ENCODE measurements around the gene GPR32.
"Not testable (repeated sequence)": the region's sequence is repeated elsewhere in the genome, so short reads cannot be mapped to it uniquely, and the experiment has no call there.

Gene GPR32

DNA sequence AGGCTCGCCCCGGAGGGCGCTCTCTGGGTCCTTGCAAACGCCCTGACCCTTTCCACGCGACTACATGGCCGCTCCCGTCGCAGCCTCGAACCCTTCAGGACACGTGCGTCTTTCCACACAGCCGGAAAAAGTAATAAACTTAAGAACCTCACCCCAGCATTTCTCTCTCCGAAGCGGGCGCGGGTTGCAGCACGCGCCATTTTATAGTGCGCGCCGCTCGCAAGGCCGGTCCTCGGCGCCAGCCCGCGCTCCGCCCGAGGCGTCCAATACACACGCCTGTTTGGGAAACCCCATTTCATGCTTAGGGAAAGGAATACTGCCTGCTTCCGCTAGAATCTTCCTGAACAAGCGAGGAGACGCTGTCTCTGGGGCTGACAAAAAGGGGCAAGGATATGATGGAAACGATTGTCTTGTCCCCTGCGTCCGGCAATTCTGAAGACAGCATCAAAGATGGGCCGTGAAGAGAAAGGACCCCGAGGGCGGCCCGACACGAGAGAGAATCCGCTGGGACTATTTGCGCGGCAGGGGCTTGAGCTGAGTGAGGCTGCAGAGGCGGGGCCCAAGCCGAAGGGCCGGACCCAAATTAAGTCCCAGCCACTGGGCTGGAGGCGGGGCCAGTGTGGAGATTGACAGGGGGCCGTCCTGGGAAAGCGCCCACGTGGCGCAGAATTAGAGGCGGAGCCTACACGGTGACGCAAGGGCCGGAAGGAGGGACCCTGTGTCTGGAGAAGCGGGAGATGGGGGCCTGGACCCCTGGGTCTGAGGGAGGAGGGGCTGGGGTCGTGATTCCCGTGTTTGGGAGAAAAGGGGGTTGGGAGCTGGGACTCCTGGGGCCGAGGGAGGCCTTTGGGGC is 34.4 kb downstream of the GPR32 start:
- DNase-seq, result peak; percentile 93

DNA sequence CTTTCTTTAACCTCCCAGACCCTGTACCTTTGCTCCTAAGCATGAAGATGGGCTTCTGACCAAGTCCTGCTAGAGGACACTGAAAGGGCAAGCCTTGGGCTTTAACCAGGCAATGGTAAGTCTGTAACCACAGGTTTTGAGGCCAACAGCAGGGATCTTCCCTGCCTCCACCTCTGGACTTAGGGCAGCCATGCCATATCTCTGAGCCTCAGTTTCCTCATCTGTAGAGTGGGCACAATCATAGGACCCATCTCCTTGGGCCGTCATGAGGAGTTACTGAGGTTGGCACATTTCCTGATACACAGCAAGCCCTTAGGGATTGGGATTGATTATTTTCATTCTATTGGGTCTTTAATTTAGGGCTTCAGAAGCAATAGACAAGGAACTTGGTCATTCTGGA is 38.6 kb downstream of the GPR32 start:
- DNase-seq, result no peak

DNA sequence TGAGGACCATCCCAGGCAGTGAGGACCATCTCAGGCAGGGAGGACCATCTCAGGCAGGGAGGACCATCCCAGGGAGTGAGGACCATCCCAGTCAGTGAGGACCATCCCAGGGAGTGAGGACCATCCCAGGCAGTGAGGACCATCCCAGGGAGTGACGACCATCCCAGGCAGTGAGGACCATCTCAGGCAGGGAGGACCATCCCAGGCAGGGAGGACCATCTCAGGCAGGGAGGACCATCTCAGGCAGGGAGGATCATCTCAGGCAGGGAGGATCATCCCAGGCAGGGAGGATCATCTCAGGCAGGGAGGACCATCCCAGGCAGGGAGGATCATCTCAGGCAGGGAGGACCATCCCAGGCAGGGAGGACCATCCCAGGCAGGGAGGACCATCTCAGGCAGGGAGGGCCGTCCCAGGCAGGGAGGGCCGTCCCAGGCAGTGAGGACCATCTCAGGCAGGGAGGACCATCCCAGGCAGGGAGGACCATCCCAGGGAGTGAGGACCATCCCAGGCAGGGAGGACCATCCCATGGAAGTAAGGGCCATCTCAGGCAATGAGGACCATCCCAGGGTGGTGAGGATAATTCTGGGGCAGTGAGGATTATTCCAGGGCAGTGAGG is 41.5 kb downstream of the GPR32 start:
- not testable (repeated sequence) for DNase-seq

DNA sequence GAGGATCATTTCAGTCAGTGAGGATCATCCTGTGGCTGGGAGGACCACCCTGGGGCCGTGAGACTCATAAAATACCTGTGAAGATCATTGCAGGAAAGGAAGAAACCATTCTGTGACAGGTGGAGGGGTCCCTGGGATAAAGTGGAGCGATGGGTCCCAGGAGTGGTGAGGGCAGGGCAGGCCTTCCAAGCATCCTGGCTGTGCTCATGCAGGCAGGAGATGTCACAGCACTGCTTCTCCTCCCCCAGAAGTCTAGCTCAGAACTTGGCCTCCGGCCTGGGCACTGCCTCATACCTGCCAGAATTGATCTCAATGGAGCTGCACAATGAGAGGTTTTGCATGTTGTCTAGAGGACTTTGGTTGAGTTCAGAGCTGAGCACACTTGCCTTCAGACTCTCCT is 42.2 kb downstream of the GPR32 start:
- DNase-seq, result no peak

DNA sequence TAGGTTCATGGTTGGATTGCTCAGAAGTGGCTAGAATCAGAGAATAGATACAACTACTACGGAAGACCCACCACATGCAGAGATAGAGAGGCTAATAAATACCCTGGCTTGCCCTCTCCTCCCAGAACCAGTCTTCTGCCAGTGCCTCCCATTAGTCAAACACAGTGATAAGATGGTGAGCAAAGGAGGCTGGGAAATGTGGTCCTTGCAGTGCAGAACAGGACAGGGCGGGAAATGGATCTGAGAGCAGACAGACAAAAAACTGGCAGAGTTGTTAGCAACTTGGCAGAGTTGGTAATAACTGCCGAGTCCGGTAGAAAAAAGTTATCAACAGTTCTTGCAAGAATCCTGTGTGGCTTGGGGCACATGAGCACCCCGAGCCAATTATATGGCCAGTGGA is 44.6 kb downstream of the GPR32 start:
- DNase-seq, result no peak

DNA sequence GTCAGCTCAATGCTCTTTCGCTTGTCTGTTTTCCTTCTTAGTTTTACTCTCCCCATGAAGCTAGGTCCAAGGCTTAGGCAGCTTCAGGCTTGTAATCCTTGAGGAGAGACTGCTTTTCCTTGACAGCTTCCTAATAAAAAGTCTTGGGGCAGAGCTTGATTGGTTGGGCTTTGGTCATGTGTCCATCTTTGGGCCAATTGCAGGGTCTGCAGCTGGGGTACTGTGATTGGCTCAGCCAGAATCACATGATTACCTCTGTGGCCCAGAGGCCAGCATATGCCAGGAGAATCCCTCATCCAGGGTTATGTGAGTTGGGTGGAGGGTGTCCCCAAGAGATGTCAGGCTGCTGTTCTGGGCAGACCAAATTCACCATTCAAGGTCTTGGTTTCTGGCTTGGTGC is 45.2 kb downstream of the GPR32 start:
- DNase-seq, result no peak

DNA sequence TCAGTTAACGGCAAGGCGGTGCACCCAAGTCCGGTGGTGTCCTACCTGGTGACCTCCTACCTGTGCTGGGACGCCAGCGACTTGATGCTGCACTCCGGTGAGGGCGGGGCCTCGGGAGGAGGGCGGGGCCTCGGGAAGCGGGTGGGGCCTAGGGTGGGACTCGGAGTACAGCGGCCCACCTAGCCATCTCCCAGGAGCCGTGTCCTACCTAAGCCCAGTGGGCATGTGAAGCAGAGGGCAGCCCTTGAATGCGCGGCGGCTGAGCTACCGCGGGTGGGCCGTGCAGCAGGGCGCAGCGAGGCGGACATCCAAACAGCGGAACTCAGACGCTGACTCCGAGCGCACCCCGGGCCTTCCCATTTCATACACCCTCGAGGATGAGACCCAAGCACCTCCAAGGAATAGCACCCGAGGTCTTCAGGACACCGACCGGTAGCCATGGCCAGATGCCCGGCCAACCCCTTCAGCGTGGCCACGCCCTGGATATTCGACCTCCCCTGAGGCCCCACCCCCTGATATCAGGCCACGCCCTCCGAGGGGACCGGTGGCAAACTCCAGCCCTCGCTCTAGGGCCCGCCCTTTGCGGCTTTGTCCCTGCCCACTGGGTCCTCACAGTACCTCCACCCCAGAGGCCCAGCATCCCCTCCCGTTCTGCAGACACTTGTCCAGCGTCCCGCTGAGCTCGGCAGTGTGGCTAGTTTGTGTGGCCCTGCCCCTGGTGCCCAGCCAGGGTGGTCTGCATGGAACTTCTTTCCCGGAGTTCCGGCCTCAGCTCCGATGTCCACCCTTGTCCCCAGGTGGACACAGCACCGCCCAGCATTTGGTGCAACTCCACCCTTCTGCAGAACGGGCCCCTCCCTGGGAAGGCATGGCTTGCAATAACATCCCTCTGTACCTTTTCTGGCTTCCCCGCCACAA is 47.9 kb downstream of the GPR32 start:
- DNase-seq, result no peak

DNA sequence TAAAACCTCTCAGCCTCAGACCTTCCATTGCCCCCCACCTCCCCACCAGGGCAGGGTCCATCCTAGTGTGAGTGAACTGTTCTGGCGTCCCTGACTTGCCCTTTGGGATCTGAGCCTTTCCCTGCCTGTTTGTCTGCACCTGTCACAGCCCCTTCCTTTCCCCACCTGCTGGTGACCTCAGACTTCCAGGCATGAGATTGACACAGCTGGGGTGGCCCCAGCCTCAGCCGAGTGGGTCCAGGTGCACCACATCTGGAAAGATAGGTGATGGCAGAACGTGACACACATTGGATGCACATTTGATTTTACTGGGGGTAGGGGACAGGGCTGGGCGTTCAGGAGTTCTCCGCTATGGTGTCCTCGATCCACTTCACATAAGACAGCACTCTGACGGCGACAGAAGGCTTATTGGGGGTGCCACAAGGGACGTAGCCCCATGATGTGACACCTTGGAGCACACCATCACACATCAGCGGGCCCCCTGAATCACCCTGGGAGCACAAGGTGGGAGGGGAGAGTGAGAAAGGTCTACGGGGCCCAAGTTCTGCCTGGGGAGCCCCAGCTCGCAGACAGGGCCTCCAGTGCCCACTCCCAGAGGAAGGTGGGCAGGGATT is 48.7 kb downstream of the GPR32 start:
- DNase-seq, result no peak

DNA sequence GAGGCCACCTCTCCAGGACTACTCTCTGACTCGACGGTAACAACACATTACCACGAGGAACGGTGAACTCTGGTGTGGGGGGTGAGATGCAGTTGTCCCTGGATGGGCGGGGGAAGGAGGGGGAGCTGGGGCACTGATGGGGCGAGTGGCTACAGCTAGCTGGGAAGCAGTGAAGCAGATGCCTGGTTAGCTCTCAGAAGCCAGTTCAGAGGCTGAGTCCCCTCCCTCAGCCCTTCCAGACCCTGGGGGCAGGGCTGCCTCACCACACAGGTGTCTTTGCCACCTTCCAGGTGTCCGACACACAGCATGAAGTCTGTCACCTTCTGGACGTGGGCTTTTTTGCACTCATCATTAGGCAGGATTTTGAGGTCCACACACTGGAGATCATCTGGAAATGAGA is 49.4 kb downstream of the GPR32 start:
- no peak for DNase-seq

DNA sequence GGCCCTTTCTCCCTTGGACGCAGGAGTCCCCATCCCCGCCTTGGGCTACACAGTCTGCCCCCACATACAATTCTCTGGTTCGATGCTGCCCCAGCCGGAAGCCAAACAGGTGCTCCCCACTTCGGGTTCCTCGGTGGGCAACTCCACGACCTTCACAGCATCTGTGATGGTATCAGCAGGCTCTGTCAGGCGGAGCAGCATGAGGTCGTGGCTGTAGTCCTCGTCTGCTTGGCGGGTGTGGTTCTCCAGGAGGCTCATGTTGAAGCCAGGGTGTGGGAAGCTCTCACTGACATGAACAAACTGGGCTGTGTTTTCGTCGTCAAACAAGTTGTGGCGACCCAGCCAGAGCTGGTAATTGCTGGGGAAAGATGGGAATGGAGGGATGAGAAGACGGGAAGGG is 49.8 kb downstream of the GPR32 start:
- DNase-seq, result no peak

DNA sequence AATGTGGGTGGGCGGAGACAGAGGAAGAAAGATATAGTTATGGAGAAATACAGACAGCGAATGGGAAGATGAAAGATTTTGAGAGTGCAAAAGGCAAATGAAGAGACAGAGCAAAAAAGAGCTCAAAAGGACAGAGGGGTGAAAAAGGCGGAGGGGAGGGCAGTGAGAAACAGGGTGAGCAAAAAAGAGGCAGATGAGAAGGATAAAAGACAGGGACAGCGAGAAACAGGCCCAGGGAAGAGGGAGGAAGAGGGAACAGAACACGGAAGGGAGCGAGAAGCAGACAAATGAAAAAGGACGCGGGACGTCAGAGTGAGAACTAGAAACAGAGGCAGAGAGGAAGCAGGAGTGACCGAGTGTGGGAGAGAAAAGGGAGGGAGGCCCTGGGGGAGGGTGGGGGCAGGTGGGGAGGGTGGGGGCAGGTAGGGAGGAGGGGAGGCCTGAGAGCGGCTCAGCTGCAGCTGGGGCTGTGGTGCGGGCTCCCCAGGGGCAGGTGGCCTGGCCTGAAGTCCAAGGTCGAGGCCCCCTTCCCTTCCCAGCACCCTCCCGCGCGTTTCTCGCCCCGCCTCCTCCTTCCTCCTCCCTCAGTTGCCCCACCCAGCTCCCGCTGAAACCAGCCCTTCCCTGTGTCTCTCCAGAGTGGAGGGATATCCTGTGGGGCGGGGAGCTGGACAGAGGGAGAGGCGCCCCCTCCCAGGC is 50.4 kb downstream of the GPR32 start:
- DNase-seq, result no peak

DNA sequence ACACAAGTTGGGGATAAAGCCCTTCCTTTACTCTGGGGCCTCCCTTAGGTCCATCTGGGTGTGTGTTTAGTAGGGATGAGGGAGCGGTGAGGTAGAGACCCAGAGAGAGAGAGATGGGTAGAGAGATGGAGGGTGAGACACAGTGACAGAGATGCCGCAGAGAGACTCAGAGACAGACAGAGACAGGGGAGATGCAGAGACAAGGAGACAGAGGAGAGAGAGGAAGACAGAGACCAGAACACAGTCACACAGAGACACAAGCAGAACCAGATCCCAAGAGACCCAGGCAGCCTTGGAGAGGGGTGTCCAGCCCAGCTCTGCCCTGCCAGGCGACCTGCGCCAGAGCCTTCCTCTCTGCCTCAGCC is 51.0 kb downstream of the GPR32 start:
- DNase-seq, result no peak
